CD4-positive, alpha-beta memory T cell (primary cell): ENCODE data around the gene ATP6AP1. TPM values are rescaled to one million over a fixed set of nuclear protein-coding genes. Genes with fewer than 3 reads are reported as not detected.
A peak's percentile ranks its signal among the peaks of the same experiment; 100 is the strongest.

ENCODE experiments used
- CTCF ChIA-PET: fragments of 350-600 bp; sonication (Branson Sonifier 250); formaldehyde crosslinking; loops from one replicate; lab custom pipeline; 2021; ENCODE audit warnings: inconsistent platforms; ENCODE audit not compliant: partially characterized antibody; lab: Charles Lee
- POLR2A ChIA-PET: fragments of 350-600 bp; sonication (Branson Sonifier 250); formaldehyde crosslinking; loops from one replicate; lab custom pipeline; 2021; ENCODE audit not compliant: partially characterized antibody; lab: Charles Lee
- DNase-seq, 5 donors: peaks; one replicate each; pipeline versions ENCODE4 v3.0.0 to v3.0.0-alpha.2; 2020 to 2022; ENCODE audit warnings: mixed read lengths in 1 of 5
- H3K27ac ChIP-seq: one replicate; pipeline ENCODE4 v1.7.0; 2013; ENCODE audit warnings: low read depth, low read length
- H3K27me3 ChIP-seq: 2 replicates; pipeline ENCODE4 v1.7.0; 2013; ENCODE audit warnings: mild to moderate bottlenecking, low read length, moderate library complexity; ENCODE audit not compliant: insufficient read depth
- H3K36me3 ChIP-seq: 2 replicates; pipeline ENCODE4 v1.7.0; 2013; ENCODE audit warnings: mild to moderate bottlenecking, low read length, moderate library complexity; ENCODE audit not compliant: insufficient read depth
- H3K4me1 ChIP-seq: 2 replicates; pipeline ENCODE4 v1.7.0; 2013; ENCODE audit warnings: mild to moderate bottlenecking, low read length, moderate library complexity; ENCODE audit not compliant: insufficient read depth
- H3K4me3 ChIP-seq, 2 donors: one replicate each; pipeline ENCODE4 v1.7.0; 2013; ENCODE audit warnings: low read length in 2 of 2, mild to moderate bottlenecking in 1 of 2
- H3K9me3 ChIP-seq, 2 donors: one replicate each; pipeline ENCODE4 v1.7.0; 2013; ENCODE audit warnings: low read length in 2 of 2, control low read depth in 1 of 2; ENCODE audit not compliant: control insufficient read depth in 1 of 2
- H3K27ac Mint-ChIP-seq, 7 donors: one replicate each; pipeline ENCODE4 v1.8.0; 2020 to 2021; ENCODE audit warnings: mixed read lengths in 7 of 7, mild to moderate bottlenecking in 6 of 7, inconsistent platforms in 3 of 7, moderate library complexity in 3 of 7
- H3K27me3 Mint-ChIP-seq, 2 donors: one replicate each; pipeline ENCODE4 v1.8.0; 2020 to 2021; ENCODE audit warnings: mixed read lengths in 2 of 2
- H3K36me3 Mint-ChIP-seq, 2 donors: one replicate each; pipeline ENCODE4 v1.8.0; 2020 to 2021; ENCODE audit warnings: mixed read lengths in 2 of 2, inconsistent platforms in 1 of 2, mild to moderate bottlenecking in 1 of 2
- H3K4me1 Mint-ChIP-seq, 4 donors: one replicate each; pipeline ENCODE4 v1.8.0; 2020 to 2021; ENCODE audit warnings: mixed read lengths in 4 of 4, mild to moderate bottlenecking in 1 of 4
- H3K4me3 Mint-ChIP-seq, 8 donors: one replicate each; pipeline ENCODE4 v1.8.0; 2020 to 2021; ENCODE audit warnings: mixed read lengths in 8 of 8, mild to moderate bottlenecking in 7 of 8, moderate library complexity in 6 of 8, inconsistent platforms in 3 of 8
- H3K9me3 Mint-ChIP-seq, 8 donors: one replicate each; pipeline ENCODE4 v1.8.0; 2020 to 2021; ENCODE audit warnings: mixed read lengths in 8 of 8, mild to moderate bottlenecking in 5 of 8, inconsistent platforms in 3 of 8, moderate library complexity in 1 of 8
- intact Hi-C: fragments of 100-400 bp; cut with micrococcal nuclease; formaldehyde crosslinking; loops from one replicate; pipeline ENCODE4 v1.15.1; 2023
- polyA plus RNA-seq, 2 donors: library from polyadenylated mRNA; unstranded; fragments of 300-500 nt; fragmentation: Illumina TruSeq; gene quantifications; one replicate each; pipeline ENCODE4 v1.2.3, GENCODE V29; 2021
- total RNA-seq, 2 experiments: library from RNA; stranded (reverse); gene quantifications; one replicate each; pipeline ENCODE4 v1.2.3, GENCODE V29; 2021

The ATP6AP1 gene
- total and polyA plus RNA-seq, 4 experiments from 2014 or later = 60.4 to 149 (median 88.4) TPM

DNA sequence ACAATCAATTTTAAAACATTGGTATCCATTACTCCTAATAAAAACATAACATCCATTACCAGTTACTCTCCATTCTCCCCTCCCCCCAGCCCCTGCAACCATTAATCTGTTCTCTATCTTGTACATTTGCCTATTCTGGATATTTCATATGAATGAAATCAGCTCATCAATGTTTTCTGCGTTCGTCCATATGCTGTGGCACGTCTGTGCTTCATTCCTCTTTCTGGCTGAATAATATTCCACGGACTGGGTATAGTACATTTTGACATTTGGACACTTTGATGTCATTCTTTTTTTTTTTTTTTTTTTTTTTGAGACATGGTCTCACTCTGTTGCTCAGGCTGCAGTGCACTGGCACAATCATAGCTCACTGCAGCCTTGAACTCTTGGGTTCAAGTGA lies 24.6 kb upstream of the ATP6AP1 start:
- H3K27ac Mint-ChIP-seq = no peak overlapping the region
- peaks cover 0 to 5% (median 0%) of the 10 kb centered on the region in 8 donors for H3K9me3 Mint-ChIP-seq
- peaks cover 16 to 24% of the 10 kb centered on the region in 2 donors for H3K36me3 Mint-ChIP-seq
- POLR2A ChIA-PET = interaction anchor here (0.6 to 0.8 kb wide), 2 partner anchors 8 to 316 kb away, joined by 3 read pairs; no protein-coding TSS in a partner anchor
- H3K27ac ChIP-seq = no peak overlapping the region
- CTCF ChIA-PET = no interaction called here
- no peak overlapping the region for H3K4me3 ChIP-seq
- H3K4me1 ChIP-seq = peaks cover 15% of the 10 kb centered on the region
- no peak for DNase-seq
- H3K4me1 Mint-ChIP-seq = peaks cover 5 to 29% (median 11%) of the 10 kb centered on the region in 4 donors
- intact Hi-C loops = no loop called here
- no peak overlapping the region for H3K4me3 Mint-ChIP-seq
- no peaks in the 10 kb centered on the region for H3K27me3 Mint-ChIP-seq
- H3K9me3 ChIP-seq = no peaks in the 10 kb centered on the region
- peaks cover 23% of the 10 kb centered on the region for H3K36me3 ChIP-seq
- H3K27me3 ChIP-seq = no peaks in the 10 kb centered on the region

DNA sequence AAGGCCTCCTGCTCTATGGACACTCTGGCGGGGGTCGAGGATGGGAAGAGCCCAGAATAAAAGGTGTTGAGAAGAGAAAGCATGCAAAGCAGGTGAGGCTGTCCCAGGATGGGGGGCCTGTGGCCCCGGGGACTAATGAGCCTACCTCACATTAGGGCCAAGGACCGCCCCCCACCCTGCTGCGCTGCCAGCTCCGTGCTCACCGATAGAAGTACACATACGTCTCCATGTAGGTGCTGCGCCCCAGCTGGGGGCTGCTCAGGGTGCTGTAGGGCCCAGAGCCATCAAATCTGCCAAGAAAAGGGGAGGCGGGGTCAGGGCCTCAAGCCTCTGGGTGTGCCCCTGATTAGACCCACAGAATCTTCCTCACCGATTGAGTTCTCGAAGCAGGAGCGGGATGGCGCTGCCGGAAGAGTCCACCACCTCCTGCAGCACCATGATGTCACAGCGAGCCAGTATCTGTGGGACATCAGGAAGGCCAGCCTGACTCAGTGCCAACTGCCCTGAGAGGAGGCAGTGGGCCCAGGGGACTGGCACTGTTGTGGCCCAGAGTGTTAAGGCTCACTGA lies 23.8 kb upstream of the ATP6AP1 start:
- H3K36me3 Mint-ChIP-seq = peaks cover 8 to 15% of the 10 kb centered on the region in 2 donors
- H3K9me3 Mint-ChIP-seq = peaks cover 0 to 2% (median 0%) of the 10 kb centered on the region in 8 donors
- peak overlapping the region in 1 of 7 donors; percentile 61 for H3K27ac Mint-ChIP-seq
- intact Hi-C loops = no loop called here
- H3K4me3 ChIP-seq = no peak overlapping the region
- H3K4me1 ChIP-seq = peaks cover 7% of the 10 kb centered on the region
- H3K27me3 ChIP-seq = no peaks in the 10 kb centered on the region
- H3K36me3 ChIP-seq = peaks cover 15% of the 10 kb centered on the region
- ChIA-PET CTCF (no interaction called here), POLR2A (no interaction called here)
- no peaks in the 10 kb centered on the region for H3K9me3 ChIP-seq
- DNase-seq = no peak
- H3K4me3 Mint-ChIP-seq = no peak overlapping the region
- H3K4me1 Mint-ChIP-seq = peaks cover 2 to 24% (median 5%) of the 10 kb centered on the region in 4 donors
- H3K27me3 Mint-ChIP-seq = no peaks in the 10 kb centered on the region
- no peak overlapping the region for H3K27ac ChIP-seq

DNA sequence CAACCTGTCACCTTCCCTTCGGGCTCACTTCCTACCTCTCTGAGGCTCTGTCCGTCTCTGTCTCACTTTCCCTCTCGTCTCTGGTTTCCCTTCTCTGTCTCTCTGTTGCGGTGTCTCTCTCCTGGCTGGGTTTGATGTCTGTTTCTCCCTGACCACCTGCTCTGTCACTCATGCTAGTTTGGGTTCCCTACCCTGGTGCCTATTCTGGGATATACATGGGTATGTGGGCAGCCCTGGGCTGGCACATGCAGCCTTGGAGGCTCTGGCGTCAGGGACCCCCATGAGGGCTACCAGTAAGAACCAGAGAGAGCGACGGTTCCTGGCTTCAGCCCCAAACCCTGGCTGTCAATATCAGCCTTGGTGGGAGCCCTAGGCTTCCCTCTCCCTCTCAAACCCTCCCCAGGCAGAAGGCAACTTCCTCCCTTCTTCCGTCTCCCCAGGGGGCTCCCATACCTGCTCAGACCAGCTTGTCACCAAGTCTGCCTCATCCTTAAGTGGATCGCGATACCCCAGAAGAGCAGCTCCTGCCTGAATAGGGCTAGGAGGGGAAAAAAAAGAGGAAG lies 19.7 kb upstream of the ATP6AP1 start:
- POLR2A ChIA-PET = interaction anchor here (1.4 to 5.8 kb wide), 2 partner anchors 10 to 33 kb away, joined by 4 to 101 read pairs; partner anchors contain the start of gene RPL10
- intact Hi-C loops = no loop called here
- no peak overlapping the region for H3K27ac ChIP-seq
- H3K27ac Mint-ChIP-seq = peak overlapping the region in 3 of 7 donors; percentile 11 to 85 (median 24)
- DNase-seq = no peak
- peaks cover 0 to 4% (median 0%) of the 10 kb centered on the region in 8 donors for H3K9me3 Mint-ChIP-seq
- peak overlapping the region in 4 of 8 donors; percentile 15 to 67 (median 38) for H3K4me3 Mint-ChIP-seq
- no peak overlapping the region for H3K4me3 ChIP-seq
- peaks cover 0 to 9% of the 10 kb centered on the region in 2 donors for H3K36me3 Mint-ChIP-seq
- CTCF ChIA-PET = interaction anchor here (1.4 kb wide), 1 partner anchor 11 kb away, joined by 3 read pairs; no protein-coding TSS in a partner anchor
- H3K36me3 ChIP-seq = no peaks in the 10 kb centered on the region
- no peaks in the 10 kb centered on the region for H3K27me3 ChIP-seq
- peaks cover 4 to 24% (median 11%) of the 10 kb centered on the region in 4 donors for H3K4me1 Mint-ChIP-seq
- H3K27me3 Mint-ChIP-seq = no peaks in the 10 kb centered on the region
- H3K9me3 ChIP-seq = no peaks in the 10 kb centered on the region
- H3K4me1 ChIP-seq = peaks cover 10% of the 10 kb centered on the region

DNA sequence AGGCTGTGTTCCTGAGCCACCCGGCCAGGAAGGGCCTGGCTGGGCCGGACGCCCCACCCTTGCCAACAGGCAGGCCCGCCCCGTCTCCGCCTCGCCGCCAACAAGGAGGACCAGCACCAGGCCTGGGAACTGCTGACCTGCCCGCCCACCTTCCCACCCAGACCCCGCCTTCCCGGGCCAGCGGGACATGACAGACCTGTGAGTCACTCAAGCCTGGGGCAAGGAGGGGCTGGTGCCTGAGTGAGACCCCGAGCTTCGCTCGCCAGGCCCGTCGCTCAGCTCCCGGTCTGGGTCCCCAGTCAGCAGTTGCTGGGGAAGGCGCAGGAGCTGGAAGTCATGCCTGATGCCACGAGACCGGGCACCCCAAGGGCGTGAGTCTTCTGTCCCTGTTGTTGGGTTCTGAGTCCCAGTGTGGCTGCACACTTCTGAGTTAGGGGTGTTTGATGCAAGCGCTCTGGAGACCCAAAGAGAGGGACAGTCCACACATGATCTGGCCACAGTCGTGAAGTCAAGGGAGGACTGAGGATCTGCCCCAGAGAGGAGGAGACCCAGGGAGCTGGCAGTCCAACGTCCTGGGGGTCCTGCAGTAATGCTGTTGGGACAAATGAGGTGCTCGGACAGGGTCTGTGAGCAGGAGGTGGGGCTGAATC lies 19.1 kb upstream of the ATP6AP1 start, which contains the start of gene DNASE1L1:
Gene DNASE1L1, minus strand, starts transcription at position 33 of the 650 bp plus-strand sequence. CDS start 3,686 bp downstream, outside the sequence.
- Histone ChIP-seq H3K36me3 (no peaks in the 10 kb centered on the region), H3K9me3 (no peaks in the 10 kb centered on the region), H3K4me3 (no peak within 1 kb of the TSS), H3K27me3 (no peaks in the 10 kb centered on the region), H3K27ac (no peak within 1 kb of the TSS), H3K4me1 (peaks cover 10% of the 10 kb centered on the region)
- DNase-seq = peak in 1 of 5 donors; percentile 35
- ChIA-PET POLR2A (interaction anchor here (0.6 to 5.8 kb wide), 5 partner anchors 11 to 77 kb away, joined by 3 to 101 read pairs (median 3); partner anchors contain the start of genes ATP6AP1, RPL10 and UBL4A), CTCF (interaction anchor here (1.1 to 1.4 kb wide), 2 partner anchors 12 to 20 kb away, joined by 3 read pairs; no protein-coding TSS in a partner anchor)
- peaks cover 0 to 9% of the 10 kb centered on the region in 2 donors for H3K36me3 Mint-ChIP-seq
- H3K27ac Mint-ChIP-seq = peak within 1 kb of the TSS in 4 of 7 donors; percentile 11 to 85 (median 46)
- H3K4me3 Mint-ChIP-seq = peak within 1 kb of the TSS in 5 of 8 donors; percentile 31 to 67 (median 40)
- H3K27me3 Mint-ChIP-seq = no peaks in the 10 kb centered on the region
- peaks cover 0 to 4% (median 0%) of the 10 kb centered on the region in 8 donors for H3K9me3 Mint-ChIP-seq
- intact Hi-C loops = no loop called here
- H3K4me1 Mint-ChIP-seq = peaks cover 4 to 24% (median 11%) of the 10 kb centered on the region in 4 donors

DNA sequence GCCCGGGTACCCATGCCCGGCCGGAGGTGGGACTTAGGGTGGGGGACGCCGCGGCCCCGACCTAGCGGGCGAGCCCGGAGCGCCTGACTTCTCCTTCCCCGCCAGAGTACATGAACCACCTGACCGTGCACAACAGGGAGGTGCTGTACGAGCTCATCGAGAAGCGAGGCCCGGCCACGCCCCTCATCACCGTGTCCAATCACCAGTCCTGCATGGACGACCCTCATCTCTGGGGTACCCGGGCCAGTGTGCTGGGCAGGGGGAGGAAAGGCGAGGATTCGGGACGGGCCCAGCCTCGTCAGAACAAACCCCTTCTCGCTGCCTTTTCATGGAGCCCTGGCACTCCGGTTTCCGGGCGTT lies 16.5 kb upstream of the ATP6AP1 start:
- no peaks in the 10 kb centered on the region for H3K36me3 ChIP-seq
- Mint-ChIP-seq H3K4me1 (peaks cover 4 to 24% (median 11%) of the 10 kb centered on the region in 4 donors), H3K27me3 (no peaks in the 10 kb centered on the region), H3K27ac (peak overlapping the region; percentile 77 to 95 (median 85)), H3K4me3 (peak overlapping the region; percentile 78 to 85 (median 82)), H3K36me3 (peaks cover 0 to 11% of the 10 kb centered on the region in 2 donors), H3K9me3 (peaks cover 0 to 4% (median 0%) of the 10 kb centered on the region in 8 donors)
- peak overlapping the region; percentile 42 to 51 for H3K4me3 ChIP-seq
- ChIA-PET POLR2A (interaction anchor here (0.7 to 5.8 kb wide), 27 partner anchors 8 to 487 kb away, joined by 3 to 101 read pairs (median 4); partner anchors contain the start of genes ATP6AP1, EMD, FAM3A and FAM50A), CTCF (interaction anchor here (1.0 to 1.3 kb wide), 2 partner anchors 9 to 13 kb away, joined by 3 to 5 read pairs; partner anchors contain the start of gene RPL10)
- peaks cover 10% of the 10 kb centered on the region for H3K4me1 ChIP-seq
- DNase-seq = peak in 4 of 5 donors; percentile 36 to 58 (median 43)
- no peaks in the 10 kb centered on the region for H3K27me3 ChIP-seq
- no peaks in the 10 kb centered on the region for H3K9me3 ChIP-seq
- H3K27ac ChIP-seq = peak overlapping the region; percentile 70
- intact Hi-C loops = loop anchor here (10.0 kb wide), 1 partner anchor 63 kb away; the partner anchor contains the start of gene LAGE3

DNA sequence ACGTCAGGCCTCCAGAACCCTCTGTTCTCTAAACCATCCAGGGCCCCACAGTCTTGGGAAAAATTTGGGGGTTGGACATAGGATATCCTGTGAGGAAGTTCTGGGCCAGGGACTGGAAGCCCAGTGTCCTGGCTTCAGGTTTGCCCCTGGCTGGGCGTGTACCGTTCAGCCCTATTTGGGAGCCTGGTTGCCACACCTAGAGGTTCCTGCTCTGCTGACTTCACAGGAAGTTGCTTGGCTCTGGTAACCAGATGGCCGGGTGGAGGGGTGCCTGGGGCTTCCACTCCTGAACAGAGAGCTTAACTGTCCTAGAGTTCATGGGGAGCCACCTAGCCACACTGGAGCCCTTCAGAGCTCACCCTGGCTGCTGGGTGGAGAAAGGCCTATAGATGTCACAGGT lies 16.0 kb upstream of the ATP6AP1 start:
- Histone ChIP-seq H3K36me3 (no peaks in the 10 kb centered on the region), H3K4me3 (peak overlapping the region; percentile 42 to 51), H3K4me1 (peaks cover 10% of the 10 kb centered on the region), H3K27me3 (no peaks in the 10 kb centered on the region), H3K9me3 (no peaks in the 10 kb centered on the region), H3K27ac (peak overlapping the region; percentile 70)
- intact Hi-C loops = loop anchor here (10.0 kb wide), 1 partner anchor 62 kb away; the partner anchor contains the start of gene LAGE3
- CTCF ChIA-PET = interaction anchor here (1.0 to 1.5 kb wide), 4 partner anchors 9 to 14 kb away, joined by 3 to 5 read pairs (median 4); partner anchors contain the start of gene RPL10
- Mint-ChIP-seq H3K36me3 (peaks cover 0 to 11% of the 10 kb centered on the region in 2 donors), H3K4me3 (peak overlapping the region; percentile 78 to 85 (median 82)), H3K27me3 (no peaks in the 10 kb centered on the region), H3K27ac (peak overlapping the region; percentile 79 to 95 (median 85)), H3K9me3 (peaks cover 0 to 4% (median 0%) of the 10 kb centered on the region in 8 donors), H3K4me1 (peaks cover 4 to 24% (median 11%) of the 10 kb centered on the region in 4 donors)
- POLR2A ChIA-PET = interaction anchor here (0.7 to 5.8 kb wide), 26 partner anchors 8 to 487 kb away, joined by 3 to 101 read pairs (median 4); partner anchors contain the start of genes ATP6AP1, EMD, FAM3A and FAM50A
- peak in 4 of 5 donors; percentile 30 to 63 (median 40) for DNase-seq
